CD4-positive, alpha-beta T cell (primary cell): ENCODE results near the gene SLC5A12. TPM values are rescaled to one million over a fixed set of nuclear protein-coding genes. Genes with fewer than 3 reads are reported as not detected.

Experiments used
- ATAC-seq: fragments of 200-7000 bp; cut with Tn5 transposase; one replicate; pipeline ENCODE4 v1.10.0; 2022; ENCODE audit warnings: mild to moderate bottlenecking; ENCODE audit not compliant: poor library complexity
- CTCF ChIA-PET: fragments of 350-600 bp; sonication (Branson Sonifier 250); formaldehyde crosslinking; loops from one replicate; lab custom pipeline; 2021; ENCODE audit warnings: antibody characterized with exemption, inconsistent platforms; lab: Charles Lee
- POLR2A ChIA-PET: fragments of 350-600 bp; sonication (Branson Sonifier 250); formaldehyde crosslinking; loops from one replicate; lab custom pipeline; 2021; ENCODE audit warnings: antibody characterized with exemption, inconsistent platforms; lab: Charles Lee
- DNase-seq, 14 experiments: peaks; one replicate each; pipeline ENCODE4 v3.0.0-alpha.2; 2013 to 2020; ENCODE audit warnings: mixed read lengths in 2 of 14
- H3K27ac ChIP-seq, 2 donors: one replicate each; pipeline versions ENCODE4 v1.5.1 to v1.7.0; 2013; ENCODE audit warnings: low read length in 2 of 2, low read depth in 1 of 2, mild to moderate bottlenecking in 1 of 2
- H3K27me3 ChIP-seq, 2 experiments: 1 replicate in 1 of 2; 2 replicates in 1 of 2; pipeline versions ENCODE4 v1.6.1 to v1.7.0; 2013; ENCODE audit warnings: low read length in 2 of 2, control low read depth in 1 of 2, mild to moderate bottlenecking in 1 of 2, moderate library complexity in 1 of 2; ENCODE audit not compliant: insufficient read depth in 2 of 2, control insufficient read depth in 1 of 2
- H3K36me3 ChIP-seq: one replicate; pipeline ENCODE4 v1.6.1; 2013; ENCODE audit warnings: low read length, control low read depth; ENCODE audit not compliant: insufficient read depth
- H3K4me1 ChIP-seq: one replicate; pipeline ENCODE4 v1.6.1; 2013; ENCODE audit warnings: low read length, control low read depth; ENCODE audit not compliant: insufficient read depth
- H3K4me3 ChIP-seq: one replicate; pipeline ENCODE4 v1.5.1; 2013; ENCODE audit warnings: mild to moderate bottlenecking, low read length, moderate library complexity
- H3K9me3 ChIP-seq, 2 experiments: 1 replicate in 1 of 2; 2 replicates in 1 of 2; pipeline versions ENCODE4 v1.6.1 to v1.7.0; 2013; ENCODE audit warnings: low read length in 2 of 2, mild to moderate bottlenecking in 2 of 2, control low read depth in 1 of 2, moderate library complexity in 1 of 2; ENCODE audit not compliant: control insufficient read depth in 1 of 2, insufficient read depth in 1 of 2
- H3K27ac Mint-ChIP-seq: one replicate; pipeline ENCODE4 v1.8.0; 2020; ENCODE audit warnings: mixed read lengths
- H3K27me3 Mint-ChIP-seq: one replicate; pipeline ENCODE4 v1.8.0; 2021; ENCODE audit warnings: mixed read lengths
- H3K36me3 Mint-ChIP-seq: one replicate; pipeline ENCODE4 v1.8.0; 2021; ENCODE audit warnings: low read depth, mixed read lengths
- H3K4me1 Mint-ChIP-seq: one replicate; pipeline ENCODE4 v1.8.0; 2021; ENCODE audit warnings: low read depth, mixed read lengths
- H3K4me3 Mint-ChIP-seq: one replicate; pipeline ENCODE4 v1.8.0; 2020; ENCODE audit warnings: mild to moderate bottlenecking, mixed read lengths
- H3K9me3 Mint-ChIP-seq: one replicate; pipeline ENCODE4 v1.8.0; 2020; ENCODE audit warnings: mixed read lengths
- CTCF ChIP-seq: fragments of 200-600 bp; IDR thresholded peaks from one replicate; pipeline ENCODE4 v1.8.0; 2022; ENCODE audit warnings: antibody characterized with exemption, mild to moderate bottlenecking
- intact Hi-C, 2 experiments: fragments of 100-400 bp; cut with DNase I in 1 of 2; cut with micrococcal nuclease in 1 of 2; formaldehyde crosslinking; loops; one replicate each; pipeline versions ENCODE4 v1.15.1 to v1.9.0; 2023 to 2025; cut with DNase I, micrococcal nuclease
- total RNA-seq, 174 experiments: library from RNA in 2 of 174; stranded (reverse) in 2 of 174; gene quantifications; one replicate each; pipeline ENCODE4 v1.2.3 and lab custom pipeline; 2021 to 2026

The SLC5A12 gene
- total RNA-seq, 2 experiments from 2014 or later = not detected

GRCh38 chr11:26662916-26663315, 58.9 kb downstream of the SLC5A12 start:
- Mint-ChIP-seq H3K4me1 (no peaks in the 10 kb centered on the region), H3K27me3 (no peaks in the 10 kb centered on the region), H3K27ac (no peak overlapping the region), H3K36me3 (no peaks in the 10 kb centered on the region), H3K9me3 (no peaks in the 10 kb centered on the region), H3K4me3 (no peak overlapping the region)
- no peaks in the 10 kb centered on the region for H3K27me3 ChIP-seq
- intact Hi-C loops = no loop called here
- no peak for TF ChIP-seq CTCF
- no peaks in the 10 kb centered on the region for H3K4me1 ChIP-seq
- no peaks in the 10 kb centered on the region for H3K36me3 ChIP-seq
- ATAC-seq = no peak
- POLR2A ChIA-PET = no interaction called here
- H3K4me3 ChIP-seq = no peak overlapping the region
- no peak overlapping the region for H3K27ac ChIP-seq
- CTCF ChIA-PET = no interaction called here
- no peaks in the 10 kb centered on the region for H3K9me3 ChIP-seq
- DNase-seq = no peak

DNA sequence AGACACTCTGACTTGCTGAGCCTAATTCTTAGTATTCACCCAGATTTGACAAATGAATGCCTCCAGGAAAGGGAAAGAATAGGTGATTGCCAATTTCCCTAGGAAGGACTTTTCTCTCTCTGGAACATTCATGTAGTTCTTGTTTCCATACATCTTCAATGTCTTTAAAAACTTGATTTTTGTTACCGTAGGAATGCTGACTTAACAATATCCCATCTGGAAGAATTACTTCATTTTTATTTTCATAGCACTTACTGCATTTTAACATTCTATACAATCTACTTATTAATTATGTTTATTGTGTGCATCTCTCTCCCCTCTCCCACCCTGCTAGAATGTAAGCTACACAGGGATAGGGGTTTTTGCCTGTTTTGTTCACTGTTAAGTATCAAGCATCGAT, 66.6 kb downstream of the SLC5A12 start:
- ATAC-seq (no peak), DNase-seq (no peak)
- Mint-ChIP-seq H3K27me3 (no peaks in the 10 kb centered on the region), H3K4me1 (no peaks in the 10 kb centered on the region), H3K4me3 (no peak overlapping the region), H3K36me3 (no peaks in the 10 kb centered on the region), H3K9me3 (no peaks in the 10 kb centered on the region), H3K27ac (no peak overlapping the region)
- Histone ChIP-seq H3K27ac (no peak overlapping the region), H3K27me3 (no peaks in the 10 kb centered on the region), H3K4me1 (no peaks in the 10 kb centered on the region), H3K4me3 (no peak overlapping the region), H3K36me3 (no peaks in the 10 kb centered on the region), H3K9me3 (no peaks in the 10 kb centered on the region)
- TF ChIP-seq CTCF = no peak
- ChIA-PET POLR2A (no interaction called here), CTCF (no interaction called here)
- intact Hi-C loops = no loop called here

- TF ChIP-seq CTCF = no peak
These were observed 69.9 kb downstream of the SLC5A12 start for GRCh38 chr11:26651916-26652315.

More at GRCh38 chr11:26651916-26652315, 69.9 kb downstream of the SLC5A12 start:
- Mint-ChIP-seq H3K27ac (no peak overlapping the region), H3K4me1 (no peaks in the 10 kb centered on the region), H3K36me3 (no peaks in the 10 kb centered on the region), H3K27me3 (no peaks in the 10 kb centered on the region), H3K9me3 (no peaks in the 10 kb centered on the region), H3K4me3 (no peak overlapping the region)
- Histone ChIP-seq H3K9me3 (no peaks in the 10 kb centered on the region), H3K27ac (no peak overlapping the region), H3K4me3 (no peak overlapping the region), H3K27me3 (no peaks in the 10 kb centered on the region), H3K4me1 (no peaks in the 10 kb centered on the region), H3K36me3 (no peaks in the 10 kb centered on the region)
- POLR2A ChIA-PET = no interaction called here
- intact Hi-C loops = no loop called here
- ATAC-seq (no peak), DNase-seq (no peak)
- CTCF ChIA-PET = no interaction called here
